ENCODE results near the gene PTPN20.
"Not testable (repeated sequence)": the region's sequence is repeated elsewhere in the genome, so short reads cannot be mapped to it uniquely, and the experiment has no call there.

PTPN20 gene

DNA sequence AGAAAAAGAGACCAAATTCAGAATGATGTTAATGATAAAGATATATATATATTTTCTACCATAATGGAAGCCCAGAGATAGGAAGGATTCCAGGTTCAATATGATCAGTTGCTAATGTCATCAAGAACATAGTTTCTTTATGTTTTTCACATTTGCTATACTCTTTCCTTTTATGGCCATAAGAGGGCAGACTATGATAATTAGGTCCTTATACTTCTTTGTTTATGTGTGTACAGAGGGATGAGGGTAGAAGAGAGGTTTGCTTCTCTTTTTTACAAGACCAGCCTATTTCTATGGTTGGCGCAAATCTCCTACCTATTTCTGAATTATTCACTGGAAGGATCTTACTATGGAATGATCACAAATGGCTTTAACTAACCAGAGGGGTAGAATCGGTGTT, 52.1 kb downstream of the PTPN20 start:
- H3K27ac ChIP-seq (ENCODE audit: low read depth, low read length); H3K4me3 ChIP-seq (ENCODE audit: low read depth, low read length); H2AFZ ChIP-seq (ENCODE audit: low read length, unreplicated experiment); H3K79me2 ChIP-seq (ENCODE audit: control insufficient read depth, insufficient read depth, low read length, unreplicated experiment); H3K36me3 ChIP-seq (ENCODE audit: insufficient read depth, low read length); H3K4me1 ChIP-seq (ENCODE audit: control insufficient read depth, insufficient read depth, low read length, unreplicated experiment); H3K27me3 ChIP-seq (ENCODE audit: insufficient read depth, low read length): not testable (repeated sequence)

DNA sequence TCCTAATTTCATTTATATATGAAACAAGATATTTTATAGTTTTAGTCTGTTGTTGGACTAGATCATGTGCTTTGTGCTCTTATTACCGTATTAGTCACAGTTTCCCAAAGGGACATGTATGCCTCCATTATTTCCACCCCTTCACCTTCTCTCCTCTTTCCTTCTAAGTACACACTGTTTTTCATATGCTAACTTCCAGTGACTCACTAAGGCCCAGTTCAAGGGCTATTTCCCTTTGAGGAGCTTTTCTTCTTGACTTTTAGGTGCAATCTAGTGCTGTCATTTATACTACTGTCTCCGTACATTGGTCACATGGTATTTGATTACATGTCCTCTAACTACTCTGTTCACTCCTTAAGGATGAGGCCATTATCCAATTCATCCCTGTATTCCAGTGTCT, 55.8 kb downstream of the PTPN20 start:
- not testable (repeated sequence) for H3K27ac ChIP-seq (ENCODE audit: low read depth, low read length); H3K27me3 ChIP-seq (ENCODE audit: insufficient read depth, low read length); H3K79me2 ChIP-seq (ENCODE audit: control insufficient read depth, insufficient read depth, low read length, unreplicated experiment); H3K36me3 ChIP-seq (ENCODE audit: insufficient read depth, low read length); H3K4me3 ChIP-seq (ENCODE audit: low read depth, low read length); H2AFZ ChIP-seq (ENCODE audit: low read length, unreplicated experiment); H3K4me1 ChIP-seq (ENCODE audit: control insufficient read depth, insufficient read depth, low read length, unreplicated experiment)

DNA sequence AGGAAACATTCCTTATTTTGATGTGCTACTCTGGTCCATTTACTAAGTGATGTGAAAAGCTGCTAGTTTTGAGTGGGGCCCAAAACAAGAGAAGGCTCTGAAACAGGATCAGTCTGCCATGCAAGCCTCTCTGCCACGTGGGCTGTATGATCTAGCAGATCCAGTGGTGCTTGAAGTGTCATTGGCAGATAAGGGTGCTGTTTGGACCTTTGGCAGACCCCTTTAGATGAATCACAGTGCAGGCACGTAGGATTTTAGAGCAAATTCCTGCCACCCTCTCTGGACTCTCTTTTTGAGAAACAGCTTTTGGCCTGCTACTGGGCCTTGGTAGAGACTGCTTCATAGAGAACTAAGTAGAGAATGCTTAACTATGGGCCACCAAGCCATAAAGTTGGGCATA, 69.0 kb downstream of the PTPN20 start:
- not testable (repeated sequence) for H3K27ac ChIP-seq (ENCODE audit: low read depth, low read length); H3K36me3 ChIP-seq (ENCODE audit: insufficient read depth, low read length); H3K4me3 ChIP-seq (ENCODE audit: low read depth, low read length); H3K79me2 ChIP-seq (ENCODE audit: control insufficient read depth, insufficient read depth, low read length, unreplicated experiment); H3K4me1 ChIP-seq (ENCODE audit: control insufficient read depth, insufficient read depth, low read length, unreplicated experiment); H2AFZ ChIP-seq (ENCODE audit: low read length, unreplicated experiment); H3K27me3 ChIP-seq (ENCODE audit: insufficient read depth, low read length)

DNA sequence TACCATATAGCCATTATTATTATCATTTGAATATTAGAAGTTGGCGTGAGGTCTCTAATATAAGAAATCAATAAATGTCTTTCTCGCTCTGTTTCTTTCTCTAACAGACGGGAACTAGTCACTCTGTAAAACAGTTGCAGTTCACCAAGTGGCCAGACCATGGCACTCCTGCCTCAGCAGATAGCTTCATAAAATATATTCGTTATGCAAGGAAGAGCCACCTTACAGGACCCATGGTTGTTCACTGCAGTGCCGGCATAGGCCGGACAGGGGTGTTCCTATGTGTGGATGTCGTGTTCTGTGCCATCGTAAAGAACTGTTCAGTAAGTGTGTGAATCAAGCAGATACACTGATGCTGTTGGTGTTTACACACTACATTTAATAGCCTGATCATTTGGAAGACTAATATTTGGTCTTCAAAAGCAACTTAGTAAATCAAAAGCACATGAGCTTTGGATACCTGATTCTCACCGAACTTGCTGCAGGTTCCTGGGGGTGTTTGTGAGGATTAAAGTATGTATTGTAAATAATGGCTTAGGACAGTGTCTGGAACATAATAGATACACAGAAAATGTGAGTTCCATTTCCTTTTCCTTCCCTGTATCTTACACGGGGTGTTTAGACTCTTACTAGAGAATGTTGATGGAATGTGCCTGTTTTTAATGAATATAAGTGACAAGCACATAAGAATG, 76.2 kb downstream of the PTPN20 start:
- H3K27ac ChIP-seq (ENCODE audit: low read depth, low read length); H3K79me2 ChIP-seq (ENCODE audit: control insufficient read depth, insufficient read depth, low read length, unreplicated experiment); H3K27me3 ChIP-seq (ENCODE audit: insufficient read depth, low read length); H3K4me3 ChIP-seq (ENCODE audit: low read depth, low read length); H2AFZ ChIP-seq (ENCODE audit: low read length, unreplicated experiment); H3K4me1 ChIP-seq (ENCODE audit: control insufficient read depth, insufficient read depth, low read length, unreplicated experiment); H3K36me3 ChIP-seq (ENCODE audit: insufficient read depth, low read length): not testable (repeated sequence)

DNA sequence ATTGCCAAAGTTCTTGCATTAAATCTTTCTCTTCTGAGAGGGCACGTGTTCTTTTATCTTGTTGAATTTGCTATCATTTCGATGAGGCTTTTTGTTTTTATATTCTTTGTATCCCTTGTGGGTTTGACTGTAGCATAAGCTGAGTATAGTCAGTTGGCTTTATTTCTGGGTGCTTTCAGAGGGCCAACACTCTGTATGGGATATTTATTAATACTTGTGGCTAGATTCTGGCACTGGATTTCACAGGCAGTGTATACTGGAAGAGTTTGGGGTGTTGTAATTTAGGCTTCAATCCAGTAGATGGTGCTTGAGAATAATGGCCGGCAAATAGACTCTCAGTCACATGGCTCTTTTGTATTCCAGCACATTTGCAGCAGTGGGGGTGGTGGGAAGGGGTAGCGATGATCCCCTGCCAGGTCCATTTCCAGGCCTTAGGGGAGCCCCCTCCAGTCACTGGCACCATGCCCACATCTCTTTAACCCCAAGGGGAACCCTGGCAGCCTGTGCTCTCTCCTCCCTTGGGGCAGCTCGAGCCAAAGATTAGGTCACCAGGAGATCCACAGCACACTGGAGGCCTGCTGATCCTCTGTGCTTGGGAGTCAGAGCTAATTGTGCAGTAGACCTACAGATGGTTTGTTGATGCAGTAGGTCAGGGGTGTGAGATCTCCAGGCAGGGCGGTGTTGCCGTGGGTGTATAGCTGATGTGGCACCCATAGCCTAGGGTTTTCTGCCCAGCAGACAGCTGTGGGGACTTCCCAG, 81.8 kb downstream of the PTPN20 start:
- Histone ChIP-seq H2AFZ (ENCODE audit: low read length, unreplicated experiment) (peak overlapping the region; percentile 16), H3K79me2 (ENCODE audit: control insufficient read depth, insufficient read depth, low read length, unreplicated experiment) (no peaks in the 10 kb centered on the region), H3K27ac (ENCODE audit: low read depth, low read length) (no peak overlapping the region), H3K4me3 (ENCODE audit: low read depth, low read length) (peak overlapping the region; percentile 27; the same call in 1 of the 2 replicates), H3K27me3 (ENCODE audit: insufficient read depth, low read length) (no peaks in the 10 kb centered on the region), H3K4me1 (ENCODE audit: control insufficient read depth, insufficient read depth, low read length, unreplicated experiment) (peaks cover 4% of the 10 kb centered on the region), H3K36me3 (ENCODE audit: insufficient read depth, low read length) (no peaks in the 10 kb centered on the region)

DNA sequence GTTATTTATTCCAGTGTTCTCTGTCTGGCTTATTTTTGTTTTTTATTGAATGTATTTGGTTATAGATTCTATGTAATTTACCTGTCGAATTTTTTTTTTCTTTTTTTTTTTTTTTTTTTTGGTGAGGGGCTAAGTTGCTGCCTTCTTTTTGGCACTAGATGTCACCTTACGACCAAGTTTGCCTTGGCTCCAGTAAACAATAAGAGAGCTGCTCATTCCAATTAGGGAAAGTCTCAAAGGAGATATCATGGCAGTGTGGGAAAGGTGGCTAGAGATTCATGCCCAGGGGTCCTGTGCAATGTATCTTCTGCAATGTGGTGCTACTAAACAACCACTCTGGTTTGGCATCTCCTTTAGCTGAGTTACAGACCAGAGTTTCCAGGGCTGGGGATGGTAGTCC, 84.0 kb downstream of the PTPN20 start:
- Histone ChIP-seq H3K79me2 (ENCODE audit: control insufficient read depth, insufficient read depth, low read length, unreplicated experiment) (no peaks in the 10 kb centered on the region), H3K27me3 (ENCODE audit: insufficient read depth, low read length) (no peaks in the 10 kb centered on the region), H3K36me3 (ENCODE audit: insufficient read depth, low read length) (no peaks in the 10 kb centered on the region), H3K4me1 (ENCODE audit: control insufficient read depth, insufficient read depth, low read length, unreplicated experiment) (peaks cover 4% of the 10 kb centered on the region), H2AFZ (ENCODE audit: low read length, unreplicated experiment) (no peak overlapping the region), H3K27ac (ENCODE audit: low read depth, low read length) (no peak overlapping the region), H3K4me3 (ENCODE audit: low read depth, low read length) (no peak overlapping the region)

DNA sequence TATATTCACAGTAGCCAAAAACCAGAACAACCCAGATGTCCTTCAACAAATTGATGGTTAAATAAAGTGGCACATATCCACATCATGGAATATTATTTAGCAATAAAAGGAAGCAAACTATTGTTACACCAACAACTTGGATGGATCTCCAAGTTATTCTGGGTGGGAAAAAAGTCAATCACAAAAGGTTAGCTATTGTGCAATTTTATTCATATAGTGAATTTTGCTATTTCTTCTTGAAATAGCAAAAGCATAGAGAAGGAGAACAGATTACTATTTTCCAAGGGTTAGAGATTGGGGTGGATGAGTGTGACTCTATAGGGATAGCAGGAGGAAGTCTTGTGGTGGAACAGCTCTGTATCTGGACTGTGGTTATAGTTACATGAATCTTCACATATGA, 87.0 kb downstream of the PTPN20 start:
- Histone ChIP-seq H3K4me3 (ENCODE audit: low read depth, low read length) (no peak overlapping the region), H3K27me3 (ENCODE audit: insufficient read depth, low read length) (no peaks in the 10 kb centered on the region), H3K36me3 (ENCODE audit: insufficient read depth, low read length) (no peaks in the 10 kb centered on the region), H3K79me2 (ENCODE audit: control insufficient read depth, insufficient read depth, low read length, unreplicated experiment) (no peaks in the 10 kb centered on the region), H3K4me1 (ENCODE audit: control insufficient read depth, insufficient read depth, low read length, unreplicated experiment) (peaks cover 1% of the 10 kb centered on the region), H2AFZ (ENCODE audit: low read length, unreplicated experiment) (no peak overlapping the region), H3K27ac (ENCODE audit: low read depth, low read length) (no peak overlapping the region)

DNA sequence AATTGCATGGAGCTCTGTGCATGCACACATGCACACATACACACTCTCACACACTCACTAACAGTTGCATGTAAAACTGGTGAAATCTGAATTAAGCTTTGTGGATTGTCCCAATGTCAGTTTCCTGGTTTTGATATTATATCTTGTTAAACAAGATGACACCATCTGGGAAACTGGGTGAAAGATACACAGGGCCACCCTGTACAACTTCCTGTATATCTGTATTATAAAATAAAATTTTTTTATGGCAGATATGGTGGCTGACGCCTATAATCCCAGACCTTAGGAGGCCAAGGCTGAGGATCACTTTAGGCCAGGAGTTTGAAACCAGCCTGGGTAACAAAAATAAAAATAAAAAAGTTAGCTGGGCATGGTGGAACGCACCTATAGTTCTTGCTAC, 87.4 kb downstream of the PTPN20 start:
- Histone ChIP-seq H2AFZ (ENCODE audit: low read length, unreplicated experiment) (no peak overlapping the region), H3K36me3 (ENCODE audit: insufficient read depth, low read length) (no peaks in the 10 kb centered on the region), H3K4me1 (ENCODE audit: control insufficient read depth, insufficient read depth, low read length, unreplicated experiment) (no peaks in the 10 kb centered on the region), H3K79me2 (ENCODE audit: control insufficient read depth, insufficient read depth, low read length, unreplicated experiment) (no peaks in the 10 kb centered on the region), H3K4me3 (ENCODE audit: low read depth, low read length) (no peak overlapping the region), H3K27ac (ENCODE audit: low read depth, low read length) (no peak overlapping the region), H3K27me3 (ENCODE audit: insufficient read depth, low read length) (no peaks in the 10 kb centered on the region)

DNA sequence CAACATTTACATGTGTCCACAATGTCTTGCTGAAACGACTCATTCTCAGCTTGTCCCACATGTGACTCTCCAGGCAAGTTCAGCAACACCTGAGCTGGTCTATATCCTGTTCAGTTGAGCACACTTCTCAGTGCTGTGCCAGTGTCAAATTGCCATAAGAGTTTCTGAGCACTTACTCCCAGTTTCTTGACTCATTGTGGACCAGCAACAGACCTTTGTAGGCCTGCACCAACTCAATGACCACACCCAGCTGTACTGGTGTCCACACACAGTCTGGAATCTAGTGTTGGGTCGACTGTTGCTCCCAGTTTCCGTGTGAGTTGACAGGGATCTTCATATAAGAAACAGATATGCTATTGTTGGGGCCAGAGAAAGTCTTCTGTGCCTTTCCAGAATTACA, 88.0 kb downstream of the PTPN20 start:
- H3K36me3 ChIP-seq (ENCODE audit: insufficient read depth, low read length): no peaks in the 10 kb centered on the region
- no peak overlapping the region for H3K4me3 ChIP-seq (ENCODE audit: low read depth, low read length)
- H3K79me2 ChIP-seq (ENCODE audit: control insufficient read depth, insufficient read depth, low read length, unreplicated experiment): no peaks in the 10 kb centered on the region
- no peak overlapping the region for H3K27ac ChIP-seq (ENCODE audit: low read depth, low read length)
- H3K27me3 ChIP-seq (ENCODE audit: insufficient read depth, low read length): no peaks in the 10 kb centered on the region
- no peak overlapping the region for H2AFZ ChIP-seq (ENCODE audit: low read length, unreplicated experiment)
- no peaks in the 10 kb centered on the region for H3K4me1 ChIP-seq (ENCODE audit: control insufficient read depth, insufficient read depth, low read length, unreplicated experiment)

DNA sequence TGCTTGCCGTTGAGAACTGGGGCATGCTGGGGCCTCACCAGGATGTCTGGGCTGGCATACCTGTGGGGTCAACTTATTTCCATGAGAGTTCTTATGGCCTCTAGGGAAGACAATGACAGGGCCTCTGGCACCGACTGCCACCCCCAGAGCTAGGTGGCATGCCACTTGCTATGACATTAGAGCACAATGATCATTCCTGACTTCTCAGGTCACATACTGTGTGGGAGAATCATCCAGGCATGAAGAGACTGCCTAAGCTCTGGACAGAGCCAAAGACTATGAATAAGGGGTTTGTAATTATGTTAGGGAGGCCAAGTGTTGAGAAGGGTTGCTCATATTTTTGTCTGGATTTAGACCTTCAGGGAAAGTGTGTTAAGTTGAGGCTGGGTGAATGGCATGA, 97.5 kb downstream of the PTPN20 start:
- H3K36me3 ChIP-seq (ENCODE audit: insufficient read depth, low read length): no peaks in the 10 kb centered on the region
- H2AFZ ChIP-seq (ENCODE audit: low read length, unreplicated experiment): no peak overlapping the region
- no peaks in the 10 kb centered on the region for H3K79me2 ChIP-seq (ENCODE audit: control insufficient read depth, insufficient read depth, low read length, unreplicated experiment)
- H3K4me1 ChIP-seq (ENCODE audit: control insufficient read depth, insufficient read depth, low read length, unreplicated experiment): no peaks in the 10 kb centered on the region
- H3K27me3 ChIP-seq (ENCODE audit: insufficient read depth, low read length): peaks cover 69% of the 10 kb centered on the region
- H3K4me3 ChIP-seq (ENCODE audit: low read depth, low read length): no peak overlapping the region
- no peak overlapping the region for H3K27ac ChIP-seq (ENCODE audit: low read depth, low read length)

DNA sequence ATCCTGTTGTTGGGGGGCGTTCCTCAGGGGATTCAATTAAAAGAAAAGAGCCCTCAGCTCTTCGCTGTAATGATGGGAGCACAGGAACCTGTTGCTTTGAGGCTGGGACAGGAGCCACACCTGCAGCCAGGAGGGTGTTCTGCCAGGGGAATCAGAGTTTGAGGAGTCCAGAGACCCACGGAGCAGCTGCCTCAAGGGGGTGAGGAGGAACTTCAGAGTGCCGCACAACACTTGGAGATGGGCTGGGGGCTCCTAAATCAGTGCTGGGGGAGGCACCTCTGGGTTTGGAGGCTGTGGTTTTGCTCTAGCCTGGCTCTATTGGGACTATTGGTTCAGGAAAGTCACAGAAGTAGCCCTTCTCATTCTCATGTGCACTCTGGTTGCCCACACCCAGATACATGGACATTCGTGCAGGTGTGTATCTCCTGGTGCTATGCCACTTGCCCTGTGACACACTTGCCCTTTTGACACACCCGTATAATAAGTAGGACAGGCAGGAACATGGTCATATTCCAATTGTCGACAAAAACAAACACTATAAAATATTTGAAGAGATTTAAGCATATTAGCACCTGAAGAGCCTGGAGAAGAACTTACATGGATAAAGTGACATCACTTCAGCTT, 98.1 kb downstream of the PTPN20 start:
- Histone ChIP-seq H3K4me1 (ENCODE audit: control insufficient read depth, insufficient read depth, low read length, unreplicated experiment) (no peaks in the 10 kb centered on the region), H3K79me2 (ENCODE audit: control insufficient read depth, insufficient read depth, low read length, unreplicated experiment) (no peaks in the 10 kb centered on the region), H3K27ac (ENCODE audit: low read depth, low read length) (no peak overlapping the region), H3K4me3 (ENCODE audit: low read depth, low read length) (no peak overlapping the region), H2AFZ (ENCODE audit: low read length, unreplicated experiment) (no peak overlapping the region), H3K36me3 (ENCODE audit: insufficient read depth, low read length) (no peaks in the 10 kb centered on the region), H3K27me3 (ENCODE audit: insufficient read depth, low read length) (peaks cover 74% of the 10 kb centered on the region)
